K562 (cell line): ENCODE results near the gene DHX57. TPM values are rescaled to one million over a fixed set of nuclear protein-coding genes. Genes with fewer than 3 reads are reported as not detected.

Experiments
- ATAC-seq: fragments of 200-7000 bp; cut with Tn5 transposase; 3 replicates; pipeline ENCODE4 v1.9.1; 2020; ENCODE audit warnings: moderate library complexity
- BruUV-seq: library from RNA; stranded (reverse); fragments of 400-500 nt; replicated peaks from 2 replicates; lab custom pipeline; 2021; lab: Mats Ljungman, UMichigan
- CTCF ChIA-PET: fragments of 300-600 bp; formaldehyde crosslinking; extraction: SDS; loops from one replicate; lab custom pipeline; 2021; ENCODE audit warnings: low intra/inter-chr PET ratio; lab: Yijun Ruan, JAX
- POLR2A ChIA-PET: fragments of 300-600, 350-650 bp; sonication (Branson Sonifier 250); formaldehyde crosslinking; extraction: SDS; loops from one replicate; lab custom pipeline; 2021; ENCODE audit warnings: antibody characterized with exemption, inconsistent platforms; lab: Yijun Ruan, JAX
- DNase-seq, 4 experiments: peaks; one replicate each; pipeline versions ENCODE4 v3.0.0 to v3.0.0-alpha.2; 2011 to 2018; ENCODE audit warnings: low spot score in 3 of 4, mixed read lengths in 3 of 4; ENCODE audit errors: extremely low read depth in 1 of 4
- FAIRE-seq: peaks from 2 replicates; lab custom pipeline; 2011; peaks lifted over from hg19 to GRCh38; lab: Jason Lieb, UNC
- H2AFZ ChIP-seq: 2 replicates; pipeline ENCODE4 v1.6.0; 2011; ENCODE audit warnings: low read depth, low read length, control low read depth, inconsistent platforms
- H3K27ac ChIP-seq: fragments of 200-600 bp; 3 replicates; pipeline ENCODE4 v1.8.0; 2011; ENCODE audit warnings: low read depth, mild to moderate bottlenecking, control low read depth, inconsistent platforms, low read length, moderate library complexity, mixed read lengths; ENCODE audit errors: extremely low read depth
- H3K27me3 ChIP-seq, 2 experiments: fragments of 300-600 bp in 1 of 2; 2 replicates in 1 of 2; 3 replicates in 1 of 2; pipeline versions ENCODE4 v1.6.0 to v1.8.0; 2011; ENCODE audit warnings: inconsistent platforms in 2 of 2, low read length in 2 of 2, mild to moderate bottlenecking in 1 of 2, mixed read lengths in 1 of 2, moderate library complexity in 1 of 2; ENCODE audit not compliant: control insufficient read depth in 2 of 2, insufficient read depth in 2 of 2
- H3K36me3 ChIP-seq: fragments of 300-600 bp; 3 replicates; pipeline ENCODE4 v1.8.0; 2011; ENCODE audit warnings: mild to moderate bottlenecking, low read length, inconsistent platforms; ENCODE audit not compliant: control insufficient read depth, insufficient read depth
- H3K4me1 ChIP-seq, 2 experiments: fragments of 200-600 bp in 1 of 2; replicated peaks in 1 of 2; 2 replicates in 1 of 2; 3 replicates in 1 of 2; pipeline versions ENCODE4 v1.5.1 to v1.8.0; 2011; ENCODE audit warnings: inconsistent platforms in 2 of 2, low read length in 2 of 2, mild to moderate bottlenecking in 1 of 2, mixed read lengths in 1 of 2, moderate library complexity in 1 of 2; ENCODE audit not compliant: control insufficient read depth in 2 of 2, insufficient read depth in 2 of 2
- H3K4me2 ChIP-seq: 2 replicates; pipeline ENCODE4 v1.6.1; 2011; ENCODE audit warnings: low read length, control low read depth, inconsistent platforms, mixed read lengths; ENCODE audit not compliant: insufficient read depth
- H3K4me3 ChIP-seq: fragments of 200-600 bp; sonication (generic), shearing (Covaris generic); 2 replicates; pipeline ENCODE4 v1.5.1; 2016; ENCODE audit warnings: control low read depth, inconsistent platforms
- H3K79me2 ChIP-seq: fragments of 200-600 bp; 3 replicates; pipeline ENCODE4 v1.8.0; 2011; ENCODE audit warnings: low read length, inconsistent platforms; ENCODE audit not compliant: control insufficient read depth, insufficient read depth
- H3K9ac ChIP-seq, 2 experiments: 2 replicates each; pipeline versions ENCODE4 v1.6.0 to v1.6.1; 2011; ENCODE audit warnings: low read depth in 2 of 2, low read length in 2 of 2, control low read depth in 1 of 2, inconsistent platforms in 1 of 2, mild to moderate bottlenecking in 1 of 2, mixed read lengths in 1 of 2; ENCODE audit not compliant: insufficient read depth in 1 of 2
- H3K9me1 ChIP-seq: one replicate; pipeline ENCODE4 v1.6.0; 2011; ENCODE audit warnings: inconsistent platforms, mild to moderate bottlenecking, low read length, moderate library complexity; ENCODE audit not compliant: control insufficient read depth, insufficient read depth
- H3K9me3 ChIP-seq: replicated peaks from 2 replicates; pipeline ENCODE4 v1.5.1; 2011; ENCODE audit warnings: low read depth, low read length, inconsistent platforms; ENCODE audit not compliant: control insufficient read depth, insufficient read depth
- H4K20me1 ChIP-seq: replicated peaks from 2 replicates; pipeline ENCODE4 v1.6.1; 2011; ENCODE audit warnings: low read length, inconsistent platforms, mixed read lengths; ENCODE audit not compliant: control insufficient read depth, insufficient read depth
- EGR1 ChIP-seq: fragments of 450-650 bp; conservative IDR thresholded peaks from 2 replicates; pipeline ENCODE4 v1.6.1; 2017; ENCODE audit warnings: mild to moderate bottlenecking
- MTA3 ChIP-seq: fragments of 450-650 bp; formaldehyde crosslinking; IDR thresholded peaks from 2 replicates; pipeline ENCODE4 v1.6.1; 2017; ENCODE audit warnings: mild to moderate bottlenecking, borderline replicate concordance
- RFX1 ChIP-seq: fragments of 450-650 bp; IDR thresholded peaks from 2 replicates; pipeline ENCODE4 v1.6.1; 2016; ENCODE audit warnings: mild to moderate bottlenecking, moderate library complexity
- SMC3 ChIP-seq: conservative IDR thresholded peaks from 2 replicates; pipeline ENCODE4 v1.6.1; 2011; ENCODE audit warnings: low read depth, low read length, improper control_type of control experiment; ENCODE audit not compliant: insufficient read depth
- ZBTB17 ChIP-seq: fragments of 450-650 bp; formaldehyde crosslinking; IDR thresholded peaks from 2 replicates; pipeline ENCODE4 v1.4.0; 2020; ENCODE audit warnings: mild to moderate bottlenecking
- ZBTB5 ChIP-seq: fragments of 450-650 bp; IDR thresholded peaks from 2 replicates; pipeline ENCODE4 v1.6.1; 2017; ENCODE audit warnings: antibody characterized with exemption
- ZNF311 ChIP-seq: fragments of 250-450 bp; sonication (Bioruptor Pico); IDR thresholded peaks from 2 replicates; pipeline ENCODE4 v1.4.0; 2020; ENCODE audit warnings: mild to moderate bottlenecking, moderate library complexity
- WGBS: fragments of 100-300 bp; shearing (Covaris generic); methylation state at CpG from one replicate; pipeline ENCODE4 v1.1.6; 2016; ENCODE audit warnings: low coverage, mixed read lengths; ENCODE audit not compliant: insufficient coverage; ENCODE audit errors: missing lambda C conversion rate; 5-methylcytosine and 5-hydroxymethylcytosine counted together
- in situ Hi-C: fragments of 300-500 bp; cut with MboI; formaldehyde crosslinking; loops from 4 replicates; pipeline ENCODE4 v1.15.0; 2018; ENCODE audit warnings: inconsistent platforms, mixed read lengths
- intact Hi-C: fragments of 100-400 bp; cut with micrococcal nuclease; formaldehyde crosslinking; loops from 2 replicates; pipeline ENCODE4 v1.14.2; 2022
- polyA plus RNA-seq, 8 experiments: library from polyadenylated mRNA; depleted of rRNA in 4 of 8; stranded (reverse) in 5 of 8; unstranded in 3 of 8; fragments of >200 nt; fragmentation: Nextera tagmentation in 2 of 8; fragmentation: Illumina TruSeq in 1 of 8; extraction: Ambion mirVana in 2 of 8; extraction: Trizol in 1 of 8; gene quantifications; 2 replicates each; pipeline versions ENCODE4 v1.2.1 to v1.2.3, GENCODE V29; 2011 to 2014; ENCODE audit warnings: inconsistent platforms in 1 of 8, missing spikeins in 1 of 8
- total RNA-seq, 7 experiments: library from RNA; depleted of rRNA in 6 of 7; stranded (reverse); fragments of >200 nt in 6 of 7; fragmentation: Illumina TruSeq in 2 of 7; extraction: Trizol in 2 of 7; gene quantifications; 2 replicates each; pipeline versions ENCODE4 v1.2.1 to v1.2.3, GENCODE V29; 2011 to 2021; ENCODE audit warnings: low replicate concordance in 1 of 7
- TF ChIP-seq, protein P1 (sequence below): fragments of 250-450 bp; sonication (Bioruptor Pico); IDR thresholded peaks from 2 replicates; pipeline ENCODE4 v1.4.0; 2020; ENCODE audit warnings: mild to moderate bottlenecking, moderate library complexity
- TF ChIP-seq, protein P2 (sequence below): fragments of 250-450 bp; sonication (Bioruptor Pico); IDR thresholded peaks from 2 replicates; pipeline ENCODE4 v1.8.0; 2022; ENCODE audit warnings: moderate library complexity, mild to moderate bottlenecking, inconsistent platforms

The DHX57 gene
- total and polyA plus RNA-seq, 9 of the 15 experiments (the other 6 are each of a cell fraction or from before 2014, with no cell fraction given) = 7.4 to 23.6 (median 17.9) TPM

DNA sequence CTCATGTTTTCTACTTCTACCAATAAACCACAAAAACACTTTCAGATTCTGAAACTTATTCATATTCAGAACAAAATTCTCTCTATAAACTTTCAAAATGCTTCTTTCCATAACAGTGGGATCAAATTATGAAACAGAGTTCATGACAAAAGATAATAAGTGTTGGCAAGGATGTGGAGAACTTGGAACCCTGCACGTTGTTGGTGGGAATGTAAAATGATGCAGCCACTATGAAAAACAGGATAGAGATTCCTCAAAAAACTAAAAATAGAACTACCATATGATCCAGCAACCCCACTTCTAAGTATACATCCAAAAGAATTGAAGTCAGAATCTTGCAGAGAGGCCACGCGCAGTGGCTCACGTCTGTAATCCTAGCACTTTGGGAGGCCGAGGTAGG, 52.3 kb downstream of the DHX57 start:
- peaks cover 0 to 6% of the 10 kb centered on the region in 2 experiments; a peak in 2 of 5 replicates for H3K4me1 ChIP-seq
- H3K27me3 ChIP-seq = no peaks in the 10 kb centered on the region
- H4K20me1 ChIP-seq = no peaks in the 10 kb centered on the region
- peaks cover 42% of the 10 kb centered on the region; the same call in 2 of the 3 replicates for H3K36me3 ChIP-seq
- WGBS = 89% methylated on average over 5 of the region's 5 CpGs
- no peak overlapping the region for H3K9ac ChIP-seq
- POLR2A ChIA-PET = no interaction called here
- no peak overlapping the region for H3K27ac ChIP-seq
- no peaks in the 10 kb centered on the region for H3K9me3 ChIP-seq
- no peaks in the 10 kb centered on the region for H3K79me2 ChIP-seq
- no peak overlapping the region for H3K4me2 ChIP-seq
- intact Hi-C loops (no loop called here), in situ Hi-C loops (no loop called here)
- BruUV-seq = no TSS peak
- CTCF ChIA-PET = no interaction called here
- no peaks in the 10 kb centered on the region for H3K9me1 ChIP-seq
- H2AFZ ChIP-seq = no peak overlapping the region
- no peak for FAIRE-seq
- H3K4me3 ChIP-seq = no peak overlapping the region
- no peak for ATAC-seq
- TF ChIP-seq MTA3 (no peak), SMC3 (no peak), ZBTB17 (no peak)
- no peak for DNase-seq

DNA sequence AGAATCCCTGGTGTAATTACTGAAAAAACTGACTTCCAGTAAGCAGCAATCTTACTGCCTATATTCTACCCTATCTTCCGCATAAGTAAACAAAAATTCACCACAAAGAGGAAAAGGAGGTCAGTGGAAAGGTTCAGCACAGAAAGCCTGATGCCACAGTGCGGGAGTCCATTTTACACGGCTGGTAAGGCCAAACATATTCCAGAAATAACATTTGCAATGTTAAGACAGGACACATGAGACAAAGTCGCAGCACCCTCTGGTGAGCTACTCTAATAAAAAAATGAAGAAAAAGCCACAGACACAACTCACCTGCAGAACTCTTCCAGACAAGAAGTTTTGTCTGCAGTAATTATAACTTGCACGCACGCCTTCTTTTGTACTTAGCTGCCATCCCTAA, 57.2 kb downstream of the DHX57 start:
- ChIA-PET CTCF (no interaction called here), POLR2A (interaction anchor here (0.6 to 1.5 kb wide), 5 partner anchors 9 to 68 kb away, joined by 3 to 6 read pairs (median 4); partner anchors contain the start of gene SRSF7)
- Histone ChIP-seq H3K9me3 (no peaks in the 10 kb centered on the region), H3K4me2 (no peak overlapping the region), H3K27me3 (no peaks in the 10 kb centered on the region), H2AFZ (no peak overlapping the region), H4K20me1 (no peaks in the 10 kb centered on the region), H3K4me1 (no peaks in the 10 kb centered on the region), H3K9me1 (no peaks in the 10 kb centered on the region), H3K27ac (no peak overlapping the region), H3K36me3 (peaks cover 36% of the 10 kb centered on the region; the same call in 2 of the 3 replicates), H3K9ac (no peak overlapping the region), H3K4me3 (no peak overlapping the region), H3K79me2 (no peaks in the 10 kb centered on the region)
- DNase-seq (no peak), FAIRE-seq (no peak), ATAC-seq (no peak)
- intact Hi-C loops (loop anchor here (10.0 kb wide), 1 partner anchor 284 kb away; no protein-coding TSS in a partner anchor), in situ Hi-C loops (no loop called here)
- 86% methylated on average over 6 of the region's 6 CpGs for WGBS
- no TSS peak for BruUV-seq
- no peak for TF ChIP-seq RFX1
- no peak for TF ChIP-seq EGR1
- TF ChIP-seq, protein P1, sequence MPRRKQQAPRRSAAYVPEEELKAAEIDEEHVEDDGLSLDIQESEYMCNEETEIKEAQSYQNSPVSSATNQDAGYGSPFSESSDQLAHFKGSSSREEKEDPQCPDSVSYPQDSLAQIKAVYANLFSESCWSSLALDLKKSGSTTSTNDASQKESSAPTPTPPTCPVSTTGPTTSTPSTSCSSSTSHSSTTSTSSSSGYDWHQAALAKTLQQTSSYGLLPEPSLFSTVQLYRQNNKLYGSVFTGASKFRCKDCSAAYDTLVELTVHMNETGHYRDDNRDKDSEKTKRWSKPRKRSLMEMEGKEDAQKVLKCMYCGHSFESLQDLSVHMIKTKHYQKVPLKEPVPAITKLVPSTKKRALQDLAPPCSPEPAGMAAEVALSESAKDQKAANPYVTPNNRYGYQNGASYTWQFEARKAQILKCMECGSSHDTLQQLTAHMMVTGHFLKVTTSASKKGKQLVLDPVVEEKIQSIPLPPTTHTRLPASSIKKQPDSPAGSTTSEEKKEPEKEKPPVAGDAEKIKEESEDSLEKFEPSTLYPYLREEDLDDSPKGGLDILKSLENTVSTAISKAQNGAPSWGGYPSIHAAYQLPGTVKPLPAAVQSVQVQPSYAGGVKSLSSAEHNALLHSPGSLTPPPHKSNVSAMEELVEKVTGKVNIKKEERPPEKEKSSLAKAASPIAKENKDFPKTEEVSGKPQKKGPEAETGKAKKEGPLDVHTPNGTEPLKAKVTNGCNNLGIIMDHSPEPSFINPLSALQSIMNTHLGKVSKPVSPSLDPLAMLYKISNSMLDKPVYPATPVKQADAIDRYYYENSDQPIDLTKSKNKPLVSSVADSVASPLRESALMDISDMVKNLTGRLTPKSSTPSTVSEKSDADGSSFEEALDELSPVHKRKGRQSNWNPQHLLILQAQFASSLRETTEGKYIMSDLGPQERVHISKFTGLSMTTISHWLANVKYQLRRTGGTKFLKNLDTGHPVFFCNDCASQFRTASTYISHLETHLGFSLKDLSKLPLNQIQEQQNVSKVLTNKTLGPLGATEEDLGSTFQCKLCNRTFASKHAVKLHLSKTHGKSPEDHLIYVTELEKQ (CRISPR knock-in tag) = no peak
- TF ChIP-seq ZNF311 (CRISPR knock-in tag) = no peak
- TF ChIP-seq, protein P2, sequence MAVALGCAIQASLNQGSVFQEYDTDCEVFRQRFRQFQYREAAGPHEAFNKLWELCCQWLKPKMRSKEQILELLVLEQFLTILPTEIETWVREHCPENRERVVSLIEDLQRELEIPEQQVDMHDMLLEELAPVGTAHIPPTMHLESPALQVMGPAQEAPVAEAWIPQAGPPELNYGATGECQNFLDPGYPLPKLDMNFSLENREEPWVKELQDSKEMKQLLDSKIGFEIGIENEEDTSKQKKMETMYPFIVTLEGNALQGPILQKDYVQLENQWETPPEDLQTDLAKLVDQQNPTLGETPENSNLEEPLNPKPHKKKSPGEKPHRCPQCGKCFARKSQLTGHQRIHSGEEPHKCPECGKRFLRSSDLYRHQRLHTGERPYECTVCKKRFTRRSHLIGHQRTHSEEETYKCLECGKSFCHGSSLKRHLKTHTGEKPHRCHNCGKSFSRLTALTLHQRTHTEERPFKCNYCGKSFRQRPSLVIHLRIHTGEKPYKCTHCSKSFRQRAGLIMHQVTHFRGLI (CRISPR knock-in tag) = no peak
- TF ChIP-seq ZBTB5 = no peak
